ENCODE measurements around the gene AKAP13.

Gene AKAP13

GRCh38 chr15:85793641-85794597 is 413.5 kb downstream of the AKAP13 start (continued):
- TF ChIP-seq PATZ1 (tag by site-specific recombination; IDR thresholded peaks at IDR 0.05), result 0 out of 2 replicates have a peak, but pooled peaks have one; percentile 14
- TF ChIP-seq ZBTB20 (tag by site-specific recombination; IDR thresholded peaks at IDR 0.05), result peak; percentile 68; the same call in 1 of the 2 replicates
- TF ChIP-seq, protein P1, sequence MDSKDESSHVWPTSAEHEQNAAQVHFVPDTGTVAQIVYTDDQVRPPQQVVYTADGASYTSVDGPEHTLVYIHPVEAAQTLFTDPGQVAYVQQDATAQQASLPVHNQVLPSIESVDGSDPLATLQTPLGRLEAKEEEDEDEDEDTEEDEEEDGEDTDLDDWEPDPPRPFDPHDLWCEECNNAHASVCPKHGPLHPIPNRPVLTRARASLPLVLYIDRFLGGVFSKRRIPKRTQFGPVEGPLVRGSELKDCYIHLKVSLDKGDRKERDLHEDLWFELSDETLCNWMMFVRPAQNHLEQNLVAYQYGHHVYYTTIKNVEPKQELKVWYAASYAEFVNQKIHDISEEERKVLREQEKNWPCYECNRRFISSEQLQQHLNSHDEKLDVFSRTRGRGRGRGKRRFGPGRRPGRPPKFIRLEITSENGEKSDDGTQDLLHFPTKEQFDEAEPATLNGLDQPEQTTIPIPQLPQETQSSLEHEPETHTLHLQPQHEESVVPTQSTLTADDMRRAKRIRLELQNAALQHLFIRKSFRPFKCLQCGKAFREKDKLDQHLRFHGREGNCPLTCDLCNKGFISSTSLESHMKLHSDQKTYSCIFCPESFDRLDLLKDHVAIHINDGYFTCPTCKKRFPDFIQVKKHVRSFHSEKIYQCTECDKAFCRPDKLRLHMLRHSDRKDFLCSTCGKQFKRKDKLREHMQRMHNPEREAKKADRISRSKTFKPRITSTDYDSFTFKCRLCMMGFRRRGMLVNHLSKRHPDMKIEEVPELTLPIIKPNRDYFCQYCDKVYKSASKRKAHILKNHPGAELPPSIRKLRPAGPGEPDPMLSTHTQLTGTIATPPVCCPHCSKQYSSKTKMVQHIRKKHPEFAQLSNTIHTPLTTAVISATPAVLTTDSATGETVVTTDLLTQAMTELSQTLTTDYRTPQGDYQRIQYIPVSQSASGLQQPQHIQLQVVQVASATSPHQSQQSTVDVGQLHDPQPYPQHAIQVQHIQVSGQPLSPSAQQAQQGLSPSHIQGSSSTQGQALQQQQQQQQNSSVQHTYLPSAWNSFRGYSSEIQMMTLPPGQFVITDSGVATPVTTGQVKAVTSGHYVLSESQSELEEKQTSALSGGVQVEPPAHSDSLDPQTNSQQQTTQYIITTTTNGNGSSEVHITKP (tag by site-specific recombination; IDR thresholded peaks at IDR 0.05), result no peak
- no peak for TF ChIP-seq ZNF623 (tag by site-specific recombination; IDR thresholded peaks at IDR 0.05)
- TF ChIP-seq, protein P2, sequence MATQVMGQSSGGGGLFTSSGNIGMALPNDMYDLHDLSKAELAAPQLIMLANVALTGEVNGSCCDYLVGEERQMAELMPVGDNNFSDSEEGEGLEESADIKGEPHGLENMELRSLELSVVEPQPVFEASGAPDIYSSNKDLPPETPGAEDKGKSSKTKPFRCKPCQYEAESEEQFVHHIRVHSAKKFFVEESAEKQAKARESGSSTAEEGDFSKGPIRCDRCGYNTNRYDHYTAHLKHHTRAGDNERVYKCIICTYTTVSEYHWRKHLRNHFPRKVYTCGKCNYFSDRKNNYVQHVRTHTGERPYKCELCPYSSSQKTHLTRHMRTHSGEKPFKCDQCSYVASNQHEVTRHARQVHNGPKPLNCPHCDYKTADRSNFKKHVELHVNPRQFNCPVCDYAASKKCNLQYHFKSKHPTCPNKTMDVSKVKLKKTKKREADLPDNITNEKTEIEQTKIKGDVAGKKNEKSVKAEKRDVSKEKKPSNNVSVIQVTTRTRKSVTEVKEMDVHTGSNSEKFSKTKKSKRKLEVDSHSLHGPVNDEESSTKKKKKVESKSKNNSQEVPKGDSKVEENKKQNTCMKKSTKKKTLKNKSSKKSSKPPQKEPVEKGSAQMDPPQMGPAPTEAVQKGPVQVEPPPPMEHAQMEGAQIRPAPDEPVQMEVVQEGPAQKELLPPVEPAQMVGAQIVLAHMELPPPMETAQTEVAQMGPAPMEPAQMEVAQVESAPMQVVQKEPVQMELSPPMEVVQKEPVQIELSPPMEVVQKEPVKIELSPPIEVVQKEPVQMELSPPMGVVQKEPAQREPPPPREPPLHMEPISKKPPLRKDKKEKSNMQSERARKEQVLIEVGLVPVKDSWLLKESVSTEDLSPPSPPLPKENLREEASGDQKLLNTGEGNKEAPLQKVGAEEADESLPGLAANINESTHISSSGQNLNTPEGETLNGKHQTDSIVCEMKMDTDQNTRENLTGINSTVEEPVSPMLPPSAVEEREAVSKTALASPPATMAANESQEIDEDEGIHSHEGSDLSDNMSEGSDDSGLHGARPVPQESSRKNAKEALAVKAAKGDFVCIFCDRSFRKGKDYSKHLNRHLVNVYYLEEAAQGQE (tag by site-specific recombination; IDR thresholded peaks at IDR 0.05), result 0 out of 2 replicates have a peak, but pooled peaks have one; percentile 38
- no peak for TF ChIP-seq TCF7L2 (IDR thresholded peaks at IDR 0.05; ENCODE audit: borderline replicate concordance, low read depth, low read length)
- no peak for TF ChIP-seq ZNF513 (tag by site-specific recombination; IDR thresholded peaks at IDR 0.05)
- TF ChIP-seq KLF16 (tag by site-specific recombination; IDR thresholded peaks at IDR 0.05), result no peak
- TF ChIP-seq ZBTB17 (tag by site-specific recombination; IDR thresholded peaks at IDR 0.05), result peak; percentile 78
- no peak for TF ChIP-seq EGR2 (tag by site-specific recombination; IDR thresholded peaks at IDR 0.05; ENCODE audit: low read depth)
- no peak for TF ChIP-seq ZNF701 (tag by site-specific recombination; IDR thresholded peaks at IDR 0.05)
- TF ChIP-seq ZNF518A (tag by site-specific recombination; conservative IDR thresholded peaks at IDR 0.05; ENCODE audit: low read depth), result no peak
- TF ChIP-seq ZNF596 (tag by site-specific recombination; IDR thresholded peaks at IDR 0.05), result no peak
- no peak for TF ChIP-seq ZFP37 (tag by site-specific recombination; IDR thresholded peaks at IDR 0.05)
- TF ChIP-seq KLF10 (tag by site-specific recombination; IDR thresholded peaks at IDR 0.05), result no peak
- TF ChIP-seq ZNF621 (tag by site-specific recombination; IDR thresholded peaks at IDR 0.05), result no peak
- no peak for TF ChIP-seq ZNF19 (tag by site-specific recombination; IDR thresholded peaks at IDR 0.05; ENCODE audit: low read depth)
- no peak for TF ChIP-seq ZNF561 (tag by site-specific recombination; IDR thresholded peaks at IDR 0.05; ENCODE audit: borderline replicate concordance)
- TF ChIP-seq ZNF600 (tag by site-specific recombination; IDR thresholded peaks at IDR 0.05), result peak; percentile 90
- TF ChIP-seq MEIS1 (CRISPR knock-in tag; IDR thresholded peaks at IDR 0.05; ENCODE audit: borderline replicate concordance), result no peak
- TF ChIP-seq ZNF184 (tag by site-specific recombination; IDR thresholded peaks at IDR 0.05), result no peak
- no peak for TF ChIP-seq OSR2 (tag by site-specific recombination; IDR thresholded peaks at IDR 0.05)
- TF ChIP-seq TRIM28 (IDR thresholded peaks at IDR 0.05; ENCODE audit: borderline replicate concordance, low read length), result no peak

Data from HEK293 (cell line).